GM12873 (cell line): ENCODE results near the gene WFDC8.

Experiments
- TF ChIP-seq, protein P1 (sequence below): IDR thresholded peaks from 2 replicates; pipeline ENCODE4 v1.5.1; 2012; ENCODE audit warnings: low read depth, mild to moderate bottlenecking, moderate library complexity, low read length, control low read depth; ENCODE audit not compliant: insufficient read depth; ENCODE audit errors: missing control alignments

WFDC8 gene

DNA sequence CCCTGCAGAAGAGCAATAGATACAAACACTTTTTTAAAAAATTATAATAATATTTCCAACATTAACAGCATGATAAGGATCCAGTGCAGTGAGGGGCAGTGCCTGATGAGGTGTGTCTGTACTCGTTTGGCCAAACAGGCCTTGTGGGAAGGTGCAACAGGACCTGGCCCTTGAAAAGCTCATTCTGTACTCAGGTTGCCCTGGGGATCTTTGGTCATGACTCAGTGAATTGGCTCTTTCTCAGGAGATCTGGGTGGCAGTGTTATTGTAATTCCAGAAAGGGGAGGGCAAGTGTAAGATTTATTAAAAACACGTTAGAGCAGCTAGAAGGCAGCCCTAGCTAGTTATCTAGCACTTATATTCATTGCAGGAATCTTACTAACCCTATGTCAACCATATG is 60.8 kb downstream of the WFDC8 start:
- TF ChIP-seq, protein P1, sequence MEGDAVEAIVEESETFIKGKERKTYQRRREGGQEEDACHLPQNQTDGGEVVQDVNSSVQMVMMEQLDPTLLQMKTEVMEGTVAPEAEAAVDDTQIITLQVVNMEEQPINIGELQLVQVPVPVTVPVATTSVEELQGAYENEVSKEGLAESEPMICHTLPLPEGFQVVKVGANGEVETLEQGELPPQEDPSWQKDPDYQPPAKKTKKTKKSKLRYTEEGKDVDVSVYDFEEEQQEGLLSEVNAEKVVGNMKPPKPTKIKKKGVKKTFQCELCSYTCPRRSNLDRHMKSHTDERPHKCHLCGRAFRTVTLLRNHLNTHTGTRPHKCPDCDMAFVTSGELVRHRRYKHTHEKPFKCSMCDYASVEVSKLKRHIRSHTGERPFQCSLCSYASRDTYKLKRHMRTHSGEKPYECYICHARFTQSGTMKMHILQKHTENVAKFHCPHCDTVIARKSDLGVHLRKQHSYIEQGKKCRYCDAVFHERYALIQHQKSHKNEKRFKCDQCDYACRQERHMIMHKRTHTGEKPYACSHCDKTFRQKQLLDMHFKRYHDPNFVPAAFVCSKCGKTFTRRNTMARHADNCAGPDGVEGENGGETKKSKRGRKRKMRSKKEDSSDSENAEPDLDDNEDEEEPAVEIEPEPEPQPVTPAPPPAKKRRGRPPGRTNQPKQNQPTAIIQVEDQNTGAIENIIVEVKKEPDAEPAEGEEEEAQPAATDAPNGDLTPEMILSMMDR, result no peak

DNA sequence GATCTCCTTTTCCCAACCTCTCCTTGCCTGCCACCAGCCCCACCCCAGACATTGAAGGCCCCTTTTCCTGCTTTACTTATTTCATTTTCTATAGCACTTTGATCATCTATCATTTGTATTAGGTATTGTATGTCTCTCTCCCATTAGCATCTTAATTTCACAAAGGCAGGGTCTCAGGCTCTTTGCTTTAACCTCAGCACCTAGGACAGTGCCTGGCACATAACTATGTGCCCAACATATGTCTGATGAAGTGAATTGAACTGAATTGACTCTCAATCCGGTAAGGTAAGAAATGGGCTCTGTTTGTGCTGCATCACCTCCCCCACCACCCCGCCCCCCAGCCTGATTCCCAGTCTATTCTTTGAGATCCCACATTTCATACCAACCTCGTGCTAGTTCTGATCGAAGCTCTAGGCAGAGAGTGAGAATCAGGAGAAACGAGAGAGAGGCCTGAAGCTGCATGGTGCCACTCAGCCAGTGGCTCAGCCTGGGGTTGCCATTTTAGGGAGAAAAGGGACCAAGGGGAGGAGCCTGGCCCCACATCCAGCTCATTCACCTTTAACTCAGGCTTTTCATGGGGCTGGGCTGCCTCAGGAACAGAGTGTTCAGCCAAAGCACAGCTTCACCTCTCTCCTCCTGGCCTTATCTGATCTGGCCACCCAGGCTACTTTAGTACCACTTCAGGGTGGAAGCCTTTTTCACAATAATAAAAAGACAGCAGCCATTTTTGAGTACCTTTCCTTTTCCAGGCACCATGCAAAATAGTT is 63.8 kb downstream of the WFDC8 start, which contains the start of gene SPINT3:
Gene SPINT3, minus strand, starts transcription at position 476 of the 767 bp plus-strand sequence. Its CDS starts 14 bp downstream, at position 462.
- TF ChIP-seq, protein P1, result no peak

DNA sequence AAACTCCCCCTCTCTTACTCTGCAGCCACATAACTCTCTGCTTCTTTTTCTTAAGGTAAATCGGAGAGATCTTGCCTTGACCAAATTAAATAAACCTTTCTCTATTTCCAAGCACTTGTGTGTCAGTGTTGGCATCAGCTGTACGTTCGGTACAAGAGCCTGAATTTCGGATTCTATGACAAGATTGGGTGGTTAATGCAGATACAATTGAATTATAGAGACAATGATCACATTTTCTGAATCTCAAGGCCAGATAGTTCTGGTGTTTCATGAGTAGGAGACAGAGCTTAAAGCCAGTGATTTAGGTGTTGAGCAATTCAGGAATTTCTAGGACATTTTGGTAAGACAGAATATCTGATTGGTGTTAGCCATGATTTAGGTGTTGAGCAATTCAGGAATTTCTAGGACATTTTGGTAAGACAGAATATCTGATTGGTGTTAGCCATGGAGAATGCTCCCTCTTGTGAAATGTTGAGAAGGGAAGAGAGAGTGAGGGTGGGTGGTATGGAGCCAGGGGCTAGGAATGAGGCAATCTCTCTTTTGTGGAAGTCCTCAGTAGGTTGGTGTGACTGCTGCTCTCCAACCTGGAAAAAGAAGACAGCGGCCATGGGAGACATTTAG is 68.7 kb downstream of the WFDC8 start:
- TF ChIP-seq, protein P1, result no peak

DNA sequence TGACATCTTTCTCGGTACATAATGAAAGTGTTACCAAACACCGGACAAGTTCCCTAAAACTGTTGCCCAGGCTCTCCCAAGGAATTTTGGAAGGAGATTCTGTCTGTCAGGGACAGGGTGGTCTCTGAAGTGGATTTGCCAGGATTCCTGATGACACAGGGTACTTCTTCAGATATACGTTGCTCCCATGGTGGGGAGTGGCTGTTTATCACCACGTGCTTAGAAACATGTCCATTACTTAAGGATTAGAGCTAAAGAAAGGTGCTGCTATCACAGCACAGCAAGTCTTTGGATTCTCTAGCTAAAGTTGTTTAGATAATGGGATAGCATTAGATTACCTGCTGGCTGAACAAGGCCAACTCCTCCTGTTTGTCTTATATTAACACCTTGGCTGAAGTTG is 70.0 kb downstream of the WFDC8 start:
- TF ChIP-seq, protein P1, result no peak

DNA sequence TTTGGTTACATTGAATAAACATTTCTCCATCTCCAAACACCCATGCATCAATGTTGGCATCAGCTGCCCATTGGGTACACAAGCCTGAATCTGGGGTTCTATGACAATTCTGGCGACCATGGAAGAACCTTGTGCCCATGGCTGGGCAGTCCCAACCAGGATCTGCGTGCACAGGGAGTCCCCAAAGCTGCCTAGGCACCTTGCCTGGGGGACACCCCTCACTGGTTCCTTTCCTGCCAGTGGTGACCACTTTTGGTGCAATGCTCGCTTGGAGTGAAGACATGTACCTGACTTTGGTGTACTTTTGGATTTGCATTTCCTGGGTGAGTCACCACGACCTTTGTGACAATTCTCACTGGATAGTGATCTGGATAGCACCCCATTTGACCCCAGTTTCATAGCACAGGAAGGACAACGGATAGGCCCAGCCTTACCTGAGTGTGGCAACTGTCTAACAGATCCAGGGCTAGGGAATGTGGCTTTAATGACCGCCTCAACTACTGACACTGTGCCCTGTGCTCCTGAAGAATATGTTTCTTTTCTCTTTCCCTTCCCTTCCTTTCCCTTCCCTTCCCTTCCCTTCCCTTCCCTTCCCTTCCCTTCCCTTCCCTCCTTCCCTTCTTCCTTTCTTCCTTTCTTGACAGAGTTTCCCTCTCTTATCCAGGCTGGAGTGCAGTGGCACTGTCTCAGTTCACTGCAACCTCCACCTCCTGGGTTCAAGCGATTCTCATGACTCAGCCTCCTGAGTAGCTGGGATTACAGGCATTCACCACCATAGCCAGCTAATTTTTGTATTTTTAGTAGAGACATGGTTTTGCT is 70.8 kb downstream of the WFDC8 start:
- TF ChIP-seq, protein P1, result no peak

DNA sequence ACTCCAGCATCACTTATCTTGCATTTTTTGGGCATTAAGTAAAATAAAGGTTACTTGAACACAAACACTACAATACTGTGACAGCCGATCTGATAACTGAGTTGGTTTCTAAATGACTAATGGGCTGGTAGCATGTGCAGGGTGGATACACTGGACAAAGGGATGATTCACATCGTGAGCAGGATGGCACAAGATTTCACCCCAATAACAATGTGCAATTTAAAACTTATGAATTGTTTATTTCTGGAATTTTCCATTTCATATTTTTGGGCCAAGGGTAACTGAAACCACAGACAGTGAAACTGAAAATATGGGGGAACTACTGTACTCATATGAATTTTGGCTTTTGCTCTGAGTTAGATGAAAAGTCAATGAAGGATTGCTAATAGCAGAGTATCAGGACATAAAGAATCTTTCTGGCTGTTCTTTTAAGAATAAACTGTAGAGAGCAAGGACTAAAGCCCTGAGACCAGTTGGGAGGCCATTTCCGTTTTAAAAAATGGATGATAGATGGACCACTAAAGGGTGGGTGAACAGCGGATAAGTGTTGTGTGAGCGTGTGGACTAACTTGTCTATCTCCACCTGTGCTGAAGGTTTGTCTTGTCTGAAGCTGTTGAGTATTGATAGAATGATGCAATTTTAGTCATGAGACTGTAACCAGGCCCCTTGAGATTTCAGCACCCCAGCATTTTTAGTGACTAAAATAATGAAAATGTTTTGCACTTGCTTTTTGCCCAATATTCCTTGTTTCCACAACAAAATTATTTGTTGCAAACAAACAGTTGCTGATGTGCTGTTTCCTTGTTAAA is 71.9 kb downstream of the WFDC8 start:
- TF ChIP-seq, protein P1, result no peak

DNA sequence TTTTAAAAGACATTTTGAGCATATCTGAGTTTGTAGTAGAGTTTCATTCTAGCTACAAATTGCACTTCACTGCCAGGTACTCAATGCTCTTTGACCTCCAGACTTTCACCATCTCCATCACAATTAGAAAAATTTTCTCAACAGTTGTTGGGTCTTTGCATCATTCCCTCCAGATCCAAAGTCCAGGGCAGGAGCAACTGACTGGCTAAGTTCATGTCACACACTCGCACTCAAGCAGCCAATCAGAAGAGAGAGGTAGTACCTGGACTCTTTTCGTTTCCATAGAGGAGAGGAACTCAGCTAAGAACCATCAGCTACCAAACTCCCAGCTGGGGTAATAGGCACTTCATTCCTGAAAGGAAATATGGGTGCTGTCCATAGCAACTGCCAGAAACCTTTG is 72.7 kb downstream of the WFDC8 start:
- TF ChIP-seq, protein P1, result no peak
